ENCODE data around the gene RTP2. TPM values are rescaled to one million over a fixed set of nuclear protein-coding genes. Genes with fewer than 3 reads are reported as not detected.
A peak's percentile ranks its signal among the peaks of the same experiment; 100 is the strongest.

RTP2 gene
- total and polyA plus RNA-seq, 2 of the 4 experiments (the other 2 are of a cell fraction) = not detected

DNA sequence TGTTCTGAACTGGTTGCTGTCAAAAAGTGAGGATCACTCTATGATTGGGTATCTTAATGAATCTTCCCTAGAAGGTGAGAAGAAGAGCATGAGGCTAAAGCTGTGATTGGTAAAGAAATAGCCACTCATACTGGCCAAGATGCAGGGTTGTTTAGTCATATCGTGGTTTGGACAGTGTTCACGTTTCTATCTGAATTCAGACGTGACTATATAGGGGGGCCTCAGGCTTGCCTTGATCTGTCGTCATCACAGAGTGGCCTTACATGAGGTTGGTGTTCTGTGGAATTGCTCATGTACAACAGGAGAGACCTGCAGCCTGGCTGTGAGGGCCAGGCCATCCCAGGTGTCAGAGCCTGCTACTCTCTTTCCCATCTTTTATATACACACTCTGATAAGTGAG, 12.4 kb downstream of the RTP2 start:
- H3K36me3 ChIP-seq (ENCODE audit: control insufficient read depth, insufficient read depth, low read length) = no peaks in the 10 kb centered on the region
- H3K9ac ChIP-seq (ENCODE audit: low read depth, low read length) = no peak overlapping the region
- dilution Hi-C loops (cut with HindIII; ENCODE audit: low sequenced_read_pairs, unreplicated experiment) = loop anchor here (25.0 kb wide), 2 partner anchors 378 to 478 kb away; no protein-coding TSS in a partner anchor
- H2AK5ac ChIP-seq (ENCODE audit: low read depth, low read length) = no peak overlapping the region
- H3K4me2 ChIP-seq (ENCODE audit: low read depth, low read length) = no peak overlapping the region
- ATAC-seq (ENCODE audit: low read depth) = peak; percentile 32
- H4K8ac ChIP-seq (ENCODE audit: low read depth in 2 of 2, low read length in 2 of 2) = no peak overlapping the region
- CTCF ChIA-PET = interaction anchor here (1.4 kb wide), 1 partner anchor 11 kb away, joined by 6 read pairs; no protein-coding TSS in a partner anchor
- no peaks in the 10 kb centered on the region for H3K9me1 ChIP-seq (ENCODE audit: insufficient read depth, low read length)
- H2BK20ac ChIP-seq (ENCODE audit: low read depth, low read length) = no peak overlapping the region
- H4K91ac ChIP-seq (ENCODE audit: insufficient read depth, low read depth, low read length) = no peak overlapping the region
- no peak overlapping the region for H2BK5ac ChIP-seq (ENCODE audit: low read depth, low read length, poor library complexity, severe bottlenecking)
- peaks cover 10% of the 10 kb centered on the region for H3K27me3 ChIP-seq (ENCODE audit: control insufficient read depth, insufficient read depth, low read length)
- DNase-seq = peak; percentile 60
- no peak overlapping the region for H3K14ac ChIP-seq (replicated peaks; ENCODE audit: low read depth, low read length)
- H3K18ac ChIP-seq (ENCODE audit: low read depth, low read length) = no peak overlapping the region
- POLR2A ChIA-PET (ENCODE audit: unreplicated experiment) = no interaction called here
- H3K23ac ChIP-seq (ENCODE audit: low read depth, low read length) = no peak overlapping the region
- no peak overlapping the region for H2BK120ac ChIP-seq (ENCODE audit: low read depth, low read length)
- H3K79me1 ChIP-seq (ENCODE audit: low read depth in 1 of 2, low read length in 2 of 2) = no peaks in the 10 kb centered on the region
- TF ChIP-seq SMC3 (IDR thresholded peaks at IDR 0.05; ENCODE audit: low read depth, low read length) (no peak), BHLHE40 (IDR thresholded peaks at IDR 0.05; ENCODE audit: low read depth, low read length) (peak; percentile 50; the same call in 1 of the 2 replicates)
- H3K4ac ChIP-seq (ENCODE audit: low read depth, low read length) = no peak overlapping the region
- BruUV-seq (replicated peaks) = no TSS peak
- no peak overlapping the region for H3K4me3 ChIP-seq (ENCODE audit: insufficient read depth, low read depth, low read length)
- no peak overlapping the region for H3K56ac ChIP-seq (ENCODE audit: extremely low read depth, insufficient read depth, low read length)
- no peaks in the 10 kb centered on the region for H3K4me1 ChIP-seq (ENCODE audit: control insufficient read depth, insufficient read depth, low read length)
- no peak overlapping the region for H2AFZ ChIP-seq (replicated peaks; ENCODE audit: low read length, poor library complexity)
- H3K9me3 ChIP-seq (ENCODE audit: control insufficient read depth, insufficient read depth, low read length) = peaks cover 6% of the 10 kb centered on the region; the same call in 1 of the 2 replicates
- no CpG with 5 or more reads among the region's 4 CpGs for WGBS, 2 experiments (ENCODE audit: extremely low coverage in 2 of 2, insufficient read length in 1 of 2)
- no peak overlapping the region for H2AK9ac ChIP-seq (replicated peaks; ENCODE audit: low read depth, low read length, poor library complexity)
- H4K20me1 ChIP-seq (ENCODE audit: insufficient read depth, low read length) = no peaks in the 10 kb centered on the region
- no peak overlapping the region for H2BK15ac ChIP-seq (ENCODE audit: low read depth, low read length)
- intact Hi-C loops (cut with micrococcal nuclease) = no loop called here
- in situ Hi-C loops (cut with MboI; ENCODE audit: low sequenced_read_pairs) = no loop called here
- no peak overlapping the region for H3K27ac ChIP-seq (ENCODE audit: insufficient read depth, low read length)
- H4K5ac ChIP-seq (ENCODE audit: low read depth, low read length) = no peak overlapping the region
